Transverse colon (tissue), 4 donors: ENCODE results near the gene TRMT5.

ENCODE experiments used
- POLR2A ChIP-seq: fragments of 450-650 bp; IDR thresholded peaks from one replicate; pipeline ENCODE4 v1.6.1; 2016; ENCODE audit warnings: antibody characterized with exemption, mild to moderate bottlenecking, moderate library complexity
- POLR2AphosphoS5 ChIP-seq, 3 donors: sonication (generic); formaldehyde crosslinking; IDR thresholded peaks; one replicate each; pipeline ENCODE4 v1.6.1; 2016; ENCODE audit warnings: antibody characterized with exemption in 3 of 3
- TF ChIP-seq, protein P1 (sequence below), 5 experiments: fragments of 200-600 bp in 3 of 5; fragments of 450-650 bp in 2 of 5; sonication (generic) in 3 of 5; IDR thresholded peaks; 1 replicate in 2 of 5; 2 replicates in 3 of 5; pipeline ENCODE4 v1.5.1; 2016 to 2017; ENCODE audit warnings: antibody characterized with exemption in 5 of 5, inconsistent platforms in 3 of 5, mild to moderate bottlenecking in 2 of 5, moderate library complexity in 1 of 5

DNA sequence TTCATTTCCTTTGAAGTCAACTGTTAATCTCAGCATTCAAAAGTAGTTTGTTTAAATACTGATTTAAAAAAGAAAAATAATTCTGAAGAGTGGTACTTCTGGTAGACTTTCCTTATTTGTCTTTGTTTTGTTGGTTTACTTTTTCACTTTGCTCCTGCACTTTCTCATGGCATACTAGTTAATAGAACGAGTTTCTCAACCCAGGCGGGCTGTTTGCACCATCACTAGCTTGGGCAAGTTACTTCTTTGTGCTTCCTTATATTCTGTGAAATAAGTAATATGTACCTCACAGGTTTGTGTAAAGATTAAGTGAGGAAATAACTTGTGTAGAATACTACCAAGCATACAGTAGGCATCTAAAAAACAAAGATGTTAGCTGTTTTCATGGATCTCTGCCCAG, 45.6 kb upstream of the TRMT5 start:
- TF ChIP-seq, protein P1, sequence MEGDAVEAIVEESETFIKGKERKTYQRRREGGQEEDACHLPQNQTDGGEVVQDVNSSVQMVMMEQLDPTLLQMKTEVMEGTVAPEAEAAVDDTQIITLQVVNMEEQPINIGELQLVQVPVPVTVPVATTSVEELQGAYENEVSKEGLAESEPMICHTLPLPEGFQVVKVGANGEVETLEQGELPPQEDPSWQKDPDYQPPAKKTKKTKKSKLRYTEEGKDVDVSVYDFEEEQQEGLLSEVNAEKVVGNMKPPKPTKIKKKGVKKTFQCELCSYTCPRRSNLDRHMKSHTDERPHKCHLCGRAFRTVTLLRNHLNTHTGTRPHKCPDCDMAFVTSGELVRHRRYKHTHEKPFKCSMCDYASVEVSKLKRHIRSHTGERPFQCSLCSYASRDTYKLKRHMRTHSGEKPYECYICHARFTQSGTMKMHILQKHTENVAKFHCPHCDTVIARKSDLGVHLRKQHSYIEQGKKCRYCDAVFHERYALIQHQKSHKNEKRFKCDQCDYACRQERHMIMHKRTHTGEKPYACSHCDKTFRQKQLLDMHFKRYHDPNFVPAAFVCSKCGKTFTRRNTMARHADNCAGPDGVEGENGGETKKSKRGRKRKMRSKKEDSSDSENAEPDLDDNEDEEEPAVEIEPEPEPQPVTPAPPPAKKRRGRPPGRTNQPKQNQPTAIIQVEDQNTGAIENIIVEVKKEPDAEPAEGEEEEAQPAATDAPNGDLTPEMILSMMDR (IDR thresholded peaks at IDR 0.05) = no peak
- TF ChIP-seq POLR2A = no peak
- TF ChIP-seq POLR2AphosphoS5 (IDR thresholded peaks at IDR 0.05) = no peak
